Fibroblast of the aortic adventitia (primary cell): Measurements from ENCODE around the gene GGTA1. TPM values are rescaled to one million over a fixed set of nuclear protein-coding genes. Genes with fewer than 3 reads are reported as not detected.

Source experiments
- DNase-seq: peaks from one replicate; pipeline ENCODE4 v3.0.0-alpha.2; 2010; ENCODE audit warnings: low read depth
- H3K4me3 ChIP-seq: 2 replicates; pipeline ENCODE4 v1.5.1; 2011; ENCODE audit warnings: low read depth, mild to moderate bottlenecking, control low read depth, low read length, moderate library complexity
- total RNA-seq: library from RNA; depleted of rRNA; stranded (reverse); fragments of >200 nt; gene quantifications from 2 replicates; pipeline ENCODE4 v1.2.3, GENCODE V29; 2012; ENCODE audit warnings: low replicate concordance
- TF ChIP-seq, protein P1 (sequence below): IDR thresholded peaks from 2 replicates; pipeline ENCODE4 v1.5.1; 2011; ENCODE audit warnings: mild to moderate bottlenecking, low read length, control low read depth, inconsistent platforms; ENCODE audit not compliant: insufficient read depth

GGTA1 gene
- total RNA-seq, 1 donor, result 0.18 TPM

DNA sequence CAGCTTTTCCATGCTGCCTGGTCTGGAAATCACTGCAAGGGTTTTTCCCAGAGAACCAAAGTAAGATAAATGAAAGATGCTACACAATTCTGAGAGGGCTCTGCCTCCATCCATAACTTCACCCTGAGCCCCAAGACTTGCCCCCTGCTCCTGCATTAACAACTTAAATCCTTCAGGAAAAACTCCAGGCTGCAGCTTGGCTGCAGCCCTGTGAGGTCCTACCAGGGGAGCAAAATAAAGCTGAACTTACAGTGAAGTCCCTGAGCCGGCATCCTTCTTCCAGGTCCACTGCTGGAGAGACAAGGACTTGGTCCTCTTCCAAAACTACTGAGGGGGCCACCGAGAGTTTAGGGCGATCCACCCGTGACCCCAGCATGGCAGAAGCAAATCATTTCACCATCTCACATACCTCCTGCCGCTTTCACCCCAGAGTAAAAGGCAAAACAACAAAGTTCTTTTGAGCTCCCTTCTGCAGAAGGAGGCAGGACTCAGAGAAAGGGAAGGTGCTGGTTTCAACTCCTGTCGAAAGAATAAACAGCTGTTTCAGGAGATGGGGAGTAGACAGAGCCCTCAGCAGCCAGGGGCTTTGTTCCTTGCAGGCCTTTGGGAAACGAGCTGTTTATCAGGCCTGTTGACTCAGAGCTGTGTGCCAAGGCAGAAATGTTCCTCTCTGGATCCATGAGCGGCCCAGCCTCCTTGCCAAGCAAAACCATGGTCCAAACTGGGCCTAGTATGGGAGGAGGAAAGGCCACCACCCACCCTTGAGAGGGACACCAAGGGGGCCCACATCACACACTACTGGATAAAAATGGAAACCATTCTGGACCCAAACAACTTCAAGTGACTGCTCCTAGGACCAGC, 20.6 kb downstream of the GGTA1 start:
- H3K4me3 ChIP-seq, result no peak overlapping the region
- TF ChIP-seq, protein P1, sequence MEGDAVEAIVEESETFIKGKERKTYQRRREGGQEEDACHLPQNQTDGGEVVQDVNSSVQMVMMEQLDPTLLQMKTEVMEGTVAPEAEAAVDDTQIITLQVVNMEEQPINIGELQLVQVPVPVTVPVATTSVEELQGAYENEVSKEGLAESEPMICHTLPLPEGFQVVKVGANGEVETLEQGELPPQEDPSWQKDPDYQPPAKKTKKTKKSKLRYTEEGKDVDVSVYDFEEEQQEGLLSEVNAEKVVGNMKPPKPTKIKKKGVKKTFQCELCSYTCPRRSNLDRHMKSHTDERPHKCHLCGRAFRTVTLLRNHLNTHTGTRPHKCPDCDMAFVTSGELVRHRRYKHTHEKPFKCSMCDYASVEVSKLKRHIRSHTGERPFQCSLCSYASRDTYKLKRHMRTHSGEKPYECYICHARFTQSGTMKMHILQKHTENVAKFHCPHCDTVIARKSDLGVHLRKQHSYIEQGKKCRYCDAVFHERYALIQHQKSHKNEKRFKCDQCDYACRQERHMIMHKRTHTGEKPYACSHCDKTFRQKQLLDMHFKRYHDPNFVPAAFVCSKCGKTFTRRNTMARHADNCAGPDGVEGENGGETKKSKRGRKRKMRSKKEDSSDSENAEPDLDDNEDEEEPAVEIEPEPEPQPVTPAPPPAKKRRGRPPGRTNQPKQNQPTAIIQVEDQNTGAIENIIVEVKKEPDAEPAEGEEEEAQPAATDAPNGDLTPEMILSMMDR, result no peak
- no peak for DNase-seq

DNA sequence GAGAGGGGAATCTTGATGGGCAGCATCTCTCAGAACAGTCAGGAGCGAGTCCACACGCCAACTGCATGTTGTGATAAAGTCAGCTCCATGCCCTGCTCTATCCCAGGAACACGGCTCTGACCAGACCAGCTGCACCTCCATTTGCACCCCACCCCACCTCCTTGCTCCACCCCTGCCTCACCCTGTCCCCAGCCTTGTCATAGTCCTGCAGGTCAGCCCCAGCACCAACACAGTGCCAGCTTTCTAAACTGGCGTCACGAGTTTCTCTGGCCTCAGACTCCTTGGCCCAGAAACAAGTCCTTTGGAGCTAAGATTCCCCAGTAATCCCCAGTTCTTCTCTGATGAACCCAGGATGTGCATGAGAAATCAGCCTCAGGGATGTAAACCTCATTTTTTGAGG, 23.5 kb downstream of the GGTA1 start:
- TF ChIP-seq, protein P1, result no peak
- no peak overlapping the region for H3K4me3 ChIP-seq
- no peak for DNase-seq

DNA sequence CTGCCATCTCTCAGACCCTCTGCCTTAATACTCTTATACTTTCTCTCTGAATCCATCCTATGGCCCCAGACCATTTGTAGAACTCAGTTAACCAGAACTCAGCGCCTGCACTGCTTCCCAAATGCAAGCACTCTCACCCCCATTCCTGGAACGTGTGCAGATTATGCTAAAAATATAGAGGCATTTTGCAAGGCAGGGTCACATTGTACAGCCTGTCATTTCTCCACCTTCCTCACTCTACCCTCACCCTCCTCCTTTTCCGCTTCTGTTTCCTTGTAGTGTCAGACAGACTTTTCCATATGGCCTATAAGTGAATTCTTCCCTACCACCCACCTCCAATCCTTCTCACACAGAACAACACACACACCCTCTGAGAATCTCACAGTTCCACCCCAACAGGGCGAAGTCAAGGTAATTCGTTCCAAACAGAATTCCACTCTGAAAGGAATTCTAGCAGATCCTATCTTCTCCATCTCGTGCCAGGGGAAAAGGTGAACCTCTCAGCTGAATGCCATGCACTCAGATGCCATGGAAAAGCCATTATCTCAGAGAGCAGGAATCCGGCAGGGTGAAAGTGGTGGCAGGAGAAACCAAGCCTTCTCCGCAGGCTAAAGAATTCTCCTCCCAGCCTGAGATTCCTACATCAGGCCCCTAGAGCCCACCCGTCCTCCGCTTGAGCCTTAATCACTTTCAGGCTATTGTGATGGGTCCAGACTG, 25.3 kb downstream of the GGTA1 start:
- no peak overlapping the region for H3K4me3 ChIP-seq
- no peak for DNase-seq
- TF ChIP-seq, protein P1, result no peak

DNA sequence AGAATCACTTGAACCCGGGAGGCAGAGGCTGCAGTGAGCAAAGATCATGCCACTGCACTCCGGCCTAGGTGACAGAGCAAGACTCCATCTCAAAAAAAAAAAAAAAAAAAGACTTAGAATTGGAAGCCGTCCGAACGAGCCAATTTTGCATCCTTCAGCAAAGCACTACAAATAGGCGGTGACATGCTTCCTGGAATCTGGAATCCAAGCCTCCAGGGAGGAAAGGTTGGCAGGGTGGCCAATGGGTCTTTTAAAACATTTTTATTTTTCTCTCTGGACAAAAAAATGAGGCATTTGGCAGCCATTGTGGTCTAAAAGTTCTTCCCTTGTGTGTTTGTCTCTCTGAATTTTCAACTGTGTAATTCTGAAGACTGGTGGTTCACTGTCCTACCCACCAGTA, 26.4 kb downstream of the GGTA1 start:
- TF ChIP-seq, protein P1, result no peak
- DNase-seq, result no peak
- no peak overlapping the region for H3K4me3 ChIP-seq

DNA sequence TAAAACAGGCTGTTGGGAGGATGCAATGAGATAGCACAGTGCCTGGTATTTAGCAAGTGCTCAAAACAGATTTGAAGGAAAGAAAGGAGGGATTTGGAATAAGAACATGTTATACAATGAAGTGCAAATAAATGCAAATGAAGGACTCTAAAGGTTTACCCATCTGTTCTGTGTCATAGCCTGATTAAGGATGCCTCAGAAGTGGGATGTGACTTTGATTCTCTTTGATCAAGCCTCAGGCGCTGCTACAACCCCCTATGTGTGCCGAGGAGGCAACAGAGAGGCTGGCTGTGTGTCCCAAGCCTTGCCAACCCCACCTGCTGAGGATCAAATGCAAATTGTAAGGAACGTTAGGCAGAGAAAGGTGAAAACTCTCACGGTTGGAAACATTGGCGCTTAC, 27.2 kb downstream of the GGTA1 start:
- H3K4me3 ChIP-seq, result no peak overlapping the region
- TF ChIP-seq, protein P1, result no peak
- no peak for DNase-seq

DNA sequence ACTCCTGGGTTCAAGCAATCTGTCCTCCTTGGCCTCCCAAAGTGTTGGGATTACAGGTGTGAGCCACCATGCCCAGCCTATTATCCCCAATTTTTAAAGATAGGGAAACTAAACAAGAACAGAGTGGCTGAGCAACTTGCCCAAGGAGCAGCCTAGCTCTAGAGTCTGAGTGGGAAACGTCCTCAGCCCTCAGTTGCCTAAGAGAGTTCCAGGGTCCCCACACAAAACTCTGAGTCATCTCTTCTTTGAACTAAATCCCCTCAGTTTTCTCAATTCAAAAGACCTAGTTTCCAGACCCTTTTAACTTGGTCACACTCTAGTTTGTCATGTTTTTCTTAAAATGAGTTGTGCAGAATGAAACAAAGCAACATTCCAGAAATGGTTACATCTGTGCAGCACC, 33.5 kb downstream of the GGTA1 start:
- DNase-seq, result no peak
- H3K4me3 ChIP-seq, result no peak overlapping the region
- TF ChIP-seq, protein P1, result no peak
